ENCODE measurements around the gene PDE3B. TPM values are rescaled to one million over a fixed set of nuclear protein-coding genes. Genes with fewer than 3 reads are reported as not detected.
A peak's percentile ranks its signal among the peaks of the same experiment; 100 is the strongest.

The PDE3B gene
- total RNA-seq, 1 donor: 0.43 TPM

- H3K4me3 ChIP-seq (ENCODE audit: low read depth, low read length): no peak overlapping the region
- DNase-seq (ENCODE audit: low read depth): no peak
- TF ChIP-seq CTCF (IDR thresholded peaks at IDR 0.05; ENCODE audit: insufficient read depth, low read depth, low read length): no peak
Observed at GRCh38 chr11:14668731-14669301, 25.2 kb downstream of the PDE3B start.

- no peak for TF ChIP-seq CTCF (IDR thresholded peaks at IDR 0.05; ENCODE audit: insufficient read depth, low read depth, low read length)
Observed at GRCh38 chr11:14669499-14669898, 25.9 kb downstream of the PDE3B start.

GRCh38 chr11:14669958-14670357 lies 26.4 kb downstream of the PDE3B start:
- DNase-seq (ENCODE audit: low read depth): no peak
- no peak overlapping the region for H3K4me3 ChIP-seq (ENCODE audit: low read depth, low read length)
- no peak for TF ChIP-seq CTCF (IDR thresholded peaks at IDR 0.05; ENCODE audit: insufficient read depth, low read depth, low read length)

More at GRCh38 chr11:14669499-14669898, 25.9 kb downstream of the PDE3B start:
- no peak for DNase-seq (ENCODE audit: low read depth)
- H3K4me3 ChIP-seq (ENCODE audit: low read depth, low read length): no peak overlapping the region

GRCh38 chr11:14672635-14673034 lies 29.0 kb downstream of the PDE3B start:
- no peak overlapping the region for H3K4me3 ChIP-seq (ENCODE audit: low read depth, low read length)
- DNase-seq (ENCODE audit: low read depth): no peak
- TF ChIP-seq CTCF (IDR thresholded peaks at IDR 0.05; ENCODE audit: insufficient read depth, low read depth, low read length): no peak

GRCh38 chr11:14673421-14673820 lies 29.8 kb downstream of the PDE3B start:
- TF ChIP-seq CTCF (IDR thresholded peaks at IDR 0.05; ENCODE audit: insufficient read depth, low read depth, low read length): no peak
- H3K4me3 ChIP-seq (ENCODE audit: low read depth, low read length): no peak overlapping the region
- no peak for DNase-seq (ENCODE audit: low read depth)

GRCh38 chr11:14673824-14674405 lies 30.3 kb downstream of the PDE3B start:
- peak; percentile 20 for DNase-seq (ENCODE audit: low read depth)

More at GRCh38 chr11:14673824-14674405, 30.3 kb downstream of the PDE3B start:
- TF ChIP-seq CTCF (IDR thresholded peaks at IDR 0.05; ENCODE audit: insufficient read depth, low read depth, low read length): no peak
- H3K4me3 ChIP-seq (ENCODE audit: low read depth, low read length): no peak overlapping the region

All from fibroblast of villous mesenchyme (primary cell).